Prostate gland (tissue), 2 donors: ENCODE measurements around the gene CRYBB3.

Experiments
- CTCF ChIP-seq, 4 experiments: fragments of 200-600 bp in 2 of 4; fragments of 450-650 bp in 2 of 4; sonication (generic) in 2 of 4; IDR thresholded peaks; 1 replicate in 3 of 4; 2 replicates in 1 of 4; pipeline ENCODE4 v1.5.1; 2016 to 2019; ENCODE audit warnings: antibody characterized with exemption in 4 of 4, mild to moderate bottlenecking in 2 of 4, moderate library complexity in 2 of 4
- POLR2A ChIP-seq: fragments of 450-650 bp; IDR thresholded peaks from one replicate; pipeline ENCODE4 v1.6.1; 2016; ENCODE audit warnings: antibody characterized with exemption, mild to moderate bottlenecking
- POLR2AphosphoS5 ChIP-seq: sonication (generic); formaldehyde crosslinking; IDR thresholded peaks from one replicate; pipeline ENCODE4 v1.6.1; 2017; ENCODE audit warnings: antibody characterized with exemption

- TF ChIP-seq CTCF (IDR thresholded peaks at IDR 0.05) (no peak), POLR2A (no peak), POLR2AphosphoS5 (no peak)
These were observed 42.9 kb upstream of the CRYBB3 start for GRCh38 chr22:25156736-25157135.
